CD4-positive, alpha-beta T cell (primary cell): ENCODE results near the gene FGF4. TPM values are rescaled to one million over a fixed set of nuclear protein-coding genes. Genes with fewer than 3 reads are reported as not detected.

Experiments
- ATAC-seq: fragments of 200-7000 bp; cut with Tn5 transposase; one replicate; pipeline ENCODE4 v1.10.0; 2022; ENCODE audit warnings: mild to moderate bottlenecking; ENCODE audit not compliant: poor library complexity
- CTCF ChIA-PET: fragments of 350-600 bp; sonication (Branson Sonifier 250); formaldehyde crosslinking; loops from one replicate; lab custom pipeline; 2021; ENCODE audit warnings: antibody characterized with exemption, inconsistent platforms; lab: Charles Lee
- POLR2A ChIA-PET: fragments of 350-600 bp; sonication (Branson Sonifier 250); formaldehyde crosslinking; loops from one replicate; lab custom pipeline; 2021; ENCODE audit warnings: antibody characterized with exemption, inconsistent platforms; lab: Charles Lee
- DNase-seq, 14 experiments: peaks; one replicate each; pipeline ENCODE4 v3.0.0-alpha.2; 2013 to 2020; ENCODE audit warnings: mixed read lengths in 2 of 14
- H3K27ac ChIP-seq, 2 donors: one replicate each; pipeline versions ENCODE4 v1.5.1 to v1.7.0; 2013; ENCODE audit warnings: low read length in 2 of 2, low read depth in 1 of 2, mild to moderate bottlenecking in 1 of 2
- H3K27me3 ChIP-seq, 2 experiments: 1 replicate in 1 of 2; 2 replicates in 1 of 2; pipeline versions ENCODE4 v1.6.1 to v1.7.0; 2013; ENCODE audit warnings: low read length in 2 of 2, control low read depth in 1 of 2, mild to moderate bottlenecking in 1 of 2, moderate library complexity in 1 of 2; ENCODE audit not compliant: insufficient read depth in 2 of 2, control insufficient read depth in 1 of 2
- H3K36me3 ChIP-seq: one replicate; pipeline ENCODE4 v1.6.1; 2013; ENCODE audit warnings: low read length, control low read depth; ENCODE audit not compliant: insufficient read depth
- H3K4me1 ChIP-seq: one replicate; pipeline ENCODE4 v1.6.1; 2013; ENCODE audit warnings: low read length, control low read depth; ENCODE audit not compliant: insufficient read depth
- H3K4me3 ChIP-seq: one replicate; pipeline ENCODE4 v1.5.1; 2013; ENCODE audit warnings: mild to moderate bottlenecking, low read length, moderate library complexity
- H3K9me3 ChIP-seq, 2 experiments: 1 replicate in 1 of 2; 2 replicates in 1 of 2; pipeline versions ENCODE4 v1.6.1 to v1.7.0; 2013; ENCODE audit warnings: low read length in 2 of 2, mild to moderate bottlenecking in 2 of 2, control low read depth in 1 of 2, moderate library complexity in 1 of 2; ENCODE audit not compliant: control insufficient read depth in 1 of 2, insufficient read depth in 1 of 2
- H3K27ac Mint-ChIP-seq: one replicate; pipeline ENCODE4 v1.8.0; 2020; ENCODE audit warnings: mixed read lengths
- H3K27me3 Mint-ChIP-seq: one replicate; pipeline ENCODE4 v1.8.0; 2021; ENCODE audit warnings: mixed read lengths
- H3K36me3 Mint-ChIP-seq: one replicate; pipeline ENCODE4 v1.8.0; 2021; ENCODE audit warnings: low read depth, mixed read lengths
- H3K4me1 Mint-ChIP-seq: one replicate; pipeline ENCODE4 v1.8.0; 2021; ENCODE audit warnings: low read depth, mixed read lengths
- H3K4me3 Mint-ChIP-seq: one replicate; pipeline ENCODE4 v1.8.0; 2020; ENCODE audit warnings: mild to moderate bottlenecking, mixed read lengths
- H3K9me3 Mint-ChIP-seq: one replicate; pipeline ENCODE4 v1.8.0; 2020; ENCODE audit warnings: mixed read lengths
- CTCF ChIP-seq: fragments of 200-600 bp; IDR thresholded peaks from one replicate; pipeline ENCODE4 v1.8.0; 2022; ENCODE audit warnings: antibody characterized with exemption, mild to moderate bottlenecking
- intact Hi-C, 2 experiments: fragments of 100-400 bp; cut with DNase I in 1 of 2; cut with micrococcal nuclease in 1 of 2; formaldehyde crosslinking; loops; one replicate each; pipeline versions ENCODE4 v1.15.1 to v1.9.0; 2023 to 2025; cut with DNase I, micrococcal nuclease
- total RNA-seq, 174 experiments: library from RNA in 2 of 174; stranded (reverse) in 2 of 174; gene quantifications; one replicate each; pipeline ENCODE4 v1.2.3 and lab custom pipeline; 2021 to 2026

Gene FGF4
- total RNA-seq, 2 experiments from 2014 or later = not detected

GRCh38 chr11:69821511-69822040 is 46.4 kb upstream of the FGF4 start:
- no peak for TF ChIP-seq CTCF
- H3K4me1 ChIP-seq = no peaks in the 10 kb centered on the region
- H3K9me3 ChIP-seq = peaks cover 0 to 14% of the 10 kb centered on the region in 2 experiments
- Mint-ChIP-seq H3K36me3 (no peaks in the 10 kb centered on the region), H3K4me1 (no peaks in the 10 kb centered on the region), H3K4me3 (no peak overlapping the region), H3K27ac (no peak overlapping the region), H3K27me3 (peaks cover 48% of the 10 kb centered on the region), H3K9me3 (no peaks in the 10 kb centered on the region)
- intact Hi-C loops = no loop called here
- peaks cover 15 to 33% of the 10 kb centered on the region in 2 experiments for H3K27me3 ChIP-seq
- CTCF ChIA-PET = no interaction called here
- POLR2A ChIA-PET = no interaction called here
- DNase-seq (no peak), ATAC-seq (no peak)
- no peak overlapping the region for H3K4me3 ChIP-seq
- no peak overlapping the region for H3K27ac ChIP-seq
- no peaks in the 10 kb centered on the region for H3K36me3 ChIP-seq

GRCh38 chr11:69820441-69820840 is 45.3 kb upstream of the FGF4 start:
- H3K4me3 ChIP-seq = no peak overlapping the region
- H3K36me3 Mint-ChIP-seq = no peaks in the 10 kb centered on the region
- no peaks in the 10 kb centered on the region for H3K9me3 Mint-ChIP-seq
- H3K27me3 Mint-ChIP-seq = peaks cover 54% of the 10 kb centered on the region
- no peak for DNase-seq
- no peak overlapping the region for H3K27ac ChIP-seq
- H3K36me3 ChIP-seq = no peaks in the 10 kb centered on the region
- intact Hi-C loops = no loop called here
- H3K9me3 ChIP-seq = peaks cover 0 to 10% of the 10 kb centered on the region in 2 experiments
- POLR2A ChIA-PET = no interaction called here
- no peaks in the 10 kb centered on the region for H3K4me1 Mint-ChIP-seq
- ATAC-seq = no peak
- no peak overlapping the region for H3K4me3 Mint-ChIP-seq
- TF ChIP-seq CTCF = no peak
- H3K27me3 ChIP-seq = peaks cover 19 to 43% of the 10 kb centered on the region in 2 experiments
- no peaks in the 10 kb centered on the region for H3K4me1 ChIP-seq
- CTCF ChIA-PET = no interaction called here
- H3K27ac Mint-ChIP-seq = no peak overlapping the region

GRCh38 chr11:69819541-69820070 is 44.5 kb upstream of the FGF4 start:
- Histone ChIP-seq H3K4me1 (no peaks in the 10 kb centered on the region), H3K27ac (no peak overlapping the region), H3K9me3 (peaks cover 0 to 8% of the 10 kb centered on the region in 2 experiments), H3K27me3 (peaks cover 19 to 48% of the 10 kb centered on the region in 2 experiments), H3K4me3 (no peak overlapping the region), H3K36me3 (no peaks in the 10 kb centered on the region)
- ChIA-PET POLR2A (no interaction called here), CTCF (no interaction called here)
- Mint-ChIP-seq H3K4me1 (no peaks in the 10 kb centered on the region), H3K27me3 (peaks cover 52% of the 10 kb centered on the region), H3K4me3 (no peak overlapping the region), H3K36me3 (no peaks in the 10 kb centered on the region), H3K27ac (no peak overlapping the region), H3K9me3 (no peaks in the 10 kb centered on the region)
- ATAC-seq = no peak
- intact Hi-C loops = no loop called here
- DNase-seq = no peak
- no peak for TF ChIP-seq CTCF
